CMK (cell line): ENCODE results near the gene LPIN1.
"Not testable (repeated sequence)": the region's sequence is repeated elsewhere in the genome, so short reads cannot be mapped to it uniquely, and the experiment has no call there.

Experiments
- DNase-seq: peaks from one replicate; pipeline ENCODE4 v3.0.0-alpha.2; 2010; ENCODE audit warnings: low read depth

Gene LPIN1

DNA sequence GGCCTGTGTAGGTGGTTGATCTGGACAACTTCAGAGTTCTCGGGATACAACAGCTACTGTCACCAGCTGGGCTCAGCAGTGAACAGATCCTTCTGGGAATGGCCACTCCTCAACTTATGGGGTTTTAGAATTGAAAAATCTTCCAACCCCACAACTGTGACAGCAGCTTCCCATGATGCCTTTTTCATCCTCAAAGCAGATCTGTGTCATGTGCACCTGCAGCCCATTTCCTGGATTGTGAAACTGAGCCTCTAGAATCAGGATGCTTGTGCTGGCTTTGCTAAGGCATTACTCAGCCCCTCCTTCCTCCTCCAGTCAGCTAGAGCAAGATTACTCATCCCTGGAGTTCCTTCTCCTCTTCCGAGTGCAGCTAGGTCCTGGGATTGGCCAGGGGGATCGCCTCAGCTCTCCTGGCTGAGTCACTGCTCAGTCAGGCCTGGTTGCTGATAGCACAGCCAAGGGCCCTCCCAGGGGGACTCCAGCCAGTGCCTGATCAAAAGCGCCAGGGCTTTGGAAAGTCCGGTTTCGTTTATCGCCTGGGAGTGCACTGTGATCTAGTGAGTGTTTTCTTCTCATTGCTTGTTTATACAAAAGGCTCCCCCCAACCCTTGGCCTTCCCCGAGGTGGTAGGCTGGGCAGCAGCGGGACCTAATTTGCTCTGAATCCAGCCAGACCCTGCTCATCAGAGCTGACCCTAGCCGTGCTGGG lies 2.4 kb upstream of the LPIN1 start:
- peak; percentile 88 for DNase-seq

DNA sequence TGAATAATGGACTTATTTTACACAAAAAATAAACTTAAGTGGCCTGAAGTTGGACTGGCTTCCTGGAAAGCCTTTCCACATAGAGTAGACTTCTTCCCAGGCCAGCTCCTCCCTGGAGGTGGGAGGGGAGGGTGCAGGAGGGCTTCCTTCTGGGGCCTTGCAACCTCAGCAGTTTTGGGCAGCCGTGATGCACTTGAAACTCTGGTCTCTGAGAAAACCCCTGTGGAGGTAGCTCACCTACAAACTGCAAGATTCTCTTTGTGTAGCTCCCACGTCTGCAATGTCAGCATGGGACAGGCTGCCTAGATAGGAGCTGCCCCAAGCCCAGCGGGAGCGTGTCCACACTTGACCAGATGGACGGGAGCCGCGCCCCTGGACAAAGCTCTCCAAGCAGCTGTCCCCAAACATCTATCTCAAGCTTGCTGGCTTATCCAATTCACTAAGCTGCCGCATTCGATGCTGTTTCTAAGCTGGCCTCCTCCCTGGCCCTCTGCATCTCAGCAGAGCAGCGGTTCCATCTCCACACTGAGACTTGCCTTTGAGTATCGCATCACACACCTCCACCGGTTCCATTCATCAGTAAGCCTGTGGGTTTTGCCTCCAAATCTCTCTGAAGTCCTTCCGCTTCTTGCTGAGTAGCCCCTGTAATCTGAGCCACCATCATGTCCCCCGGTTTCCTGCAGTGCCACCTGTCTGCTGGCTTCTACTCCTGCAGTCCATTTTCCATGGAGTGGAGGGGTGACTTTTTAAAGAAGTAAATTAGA lies 1.6 kb upstream of the LPIN1 start:
- no peak for DNase-seq

DNA sequence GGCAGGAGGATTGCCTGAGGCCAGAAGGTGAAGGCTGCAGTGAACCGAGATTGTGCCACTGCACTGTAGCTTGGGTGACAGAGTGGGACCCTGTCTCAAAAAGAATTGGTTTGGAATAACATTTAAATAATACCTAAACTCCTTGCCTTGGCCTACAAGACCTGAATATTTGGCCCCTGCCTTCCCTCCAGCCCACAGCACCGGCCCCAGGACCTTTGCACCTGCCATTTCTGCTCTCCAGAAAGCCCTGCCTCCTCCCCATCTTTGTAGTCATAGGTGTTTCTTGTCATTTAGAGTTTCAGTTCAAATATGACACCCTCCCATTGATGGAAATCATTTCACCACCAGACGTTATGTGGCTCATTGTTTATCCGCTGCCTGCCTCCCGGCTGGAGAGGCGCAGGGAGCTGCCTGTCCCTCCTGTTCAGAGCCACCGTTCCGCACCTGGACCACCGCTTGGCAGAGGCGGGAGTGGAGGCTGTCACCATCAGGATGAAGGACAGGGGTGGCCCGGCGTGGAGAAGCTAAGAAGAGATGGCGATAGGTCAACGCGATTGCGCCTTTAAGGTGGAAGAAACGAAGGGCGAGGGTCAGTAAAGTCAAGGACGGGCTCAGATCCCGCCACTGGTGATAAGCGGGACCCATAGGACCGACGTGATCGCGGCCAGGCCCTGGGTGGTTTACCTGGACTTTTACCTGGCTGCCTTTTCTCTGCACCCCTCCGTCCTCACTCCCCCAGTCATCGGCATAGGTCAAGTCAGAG lies 638 bp upstream of the LPIN1 start:
- no peak for DNase-seq

DNA sequence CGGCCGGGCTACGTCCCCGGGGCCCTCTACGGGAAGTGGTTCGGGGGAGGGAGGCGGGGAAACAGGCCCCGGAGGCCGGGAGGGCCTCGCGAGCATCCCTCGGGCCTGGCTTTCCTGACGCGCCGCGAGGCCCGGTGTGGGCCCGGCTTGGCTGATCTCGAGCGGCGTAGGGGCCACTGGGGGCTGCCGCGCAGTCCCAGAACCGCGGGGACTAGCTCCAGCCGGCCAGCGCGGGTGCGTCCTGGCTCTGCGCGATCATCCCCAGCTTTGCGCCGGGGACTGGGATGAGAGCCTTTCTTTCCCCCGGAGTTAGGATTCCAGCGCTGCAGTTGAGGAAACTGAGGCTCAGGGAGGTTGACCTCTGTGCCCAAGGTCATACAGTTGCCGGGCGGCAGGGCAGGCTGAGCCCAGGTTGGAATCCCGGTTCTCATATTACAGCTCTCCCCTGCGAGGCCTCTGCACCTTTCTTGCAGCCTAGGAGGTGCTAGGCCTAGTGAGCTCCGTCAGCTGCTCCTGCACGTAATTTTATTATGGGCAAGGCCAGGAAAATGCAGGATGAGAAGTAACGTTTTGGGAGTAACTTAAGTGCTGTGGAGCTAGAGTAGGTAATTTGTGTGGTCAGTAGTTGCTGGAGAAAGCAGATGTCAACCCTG lies 501 bp downstream of the LPIN1 start:
- DNase-seq: no peak

DNA sequence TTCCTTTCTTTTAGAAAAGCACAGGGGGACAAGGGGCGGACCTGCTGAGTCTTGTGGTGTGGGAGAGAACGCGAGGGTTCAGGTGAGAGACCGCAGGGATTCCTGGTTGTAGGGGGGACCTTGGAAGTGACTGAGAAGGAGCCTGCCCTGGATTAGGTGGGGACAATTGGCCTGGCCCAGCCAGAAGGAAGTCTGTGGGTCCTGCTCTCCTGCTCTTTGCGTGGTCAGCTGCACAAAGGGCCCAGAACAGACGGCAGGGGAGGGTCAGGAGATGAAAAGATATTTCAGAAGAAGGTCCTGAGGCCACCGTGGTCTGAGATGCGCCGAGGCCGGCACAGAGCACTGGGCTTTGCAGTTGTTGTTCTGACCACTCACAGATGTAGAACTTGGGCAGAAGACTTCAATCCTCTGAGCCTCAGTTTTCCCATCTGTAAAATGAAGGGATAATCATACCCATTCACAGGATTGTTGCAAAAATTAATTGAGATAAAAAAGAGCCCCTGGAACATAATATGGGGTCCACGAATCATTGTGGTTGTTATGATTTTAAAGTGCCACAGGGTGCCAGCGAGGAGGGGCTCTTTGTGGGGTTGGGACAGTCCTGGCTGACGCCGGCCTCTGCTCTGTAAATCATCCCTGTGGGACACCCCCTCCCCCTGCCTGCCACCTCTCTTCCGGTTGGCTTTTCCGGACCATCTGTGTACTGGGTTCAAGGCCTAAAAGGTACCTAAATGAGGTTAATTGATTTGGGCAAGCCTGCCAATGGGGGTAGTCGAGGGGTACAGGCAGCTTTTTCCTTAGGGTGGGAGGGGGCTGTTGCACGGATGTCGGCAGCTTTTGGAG lies 1.8 kb downstream of the LPIN1 start:
- DNase-seq: no peak

DNA sequence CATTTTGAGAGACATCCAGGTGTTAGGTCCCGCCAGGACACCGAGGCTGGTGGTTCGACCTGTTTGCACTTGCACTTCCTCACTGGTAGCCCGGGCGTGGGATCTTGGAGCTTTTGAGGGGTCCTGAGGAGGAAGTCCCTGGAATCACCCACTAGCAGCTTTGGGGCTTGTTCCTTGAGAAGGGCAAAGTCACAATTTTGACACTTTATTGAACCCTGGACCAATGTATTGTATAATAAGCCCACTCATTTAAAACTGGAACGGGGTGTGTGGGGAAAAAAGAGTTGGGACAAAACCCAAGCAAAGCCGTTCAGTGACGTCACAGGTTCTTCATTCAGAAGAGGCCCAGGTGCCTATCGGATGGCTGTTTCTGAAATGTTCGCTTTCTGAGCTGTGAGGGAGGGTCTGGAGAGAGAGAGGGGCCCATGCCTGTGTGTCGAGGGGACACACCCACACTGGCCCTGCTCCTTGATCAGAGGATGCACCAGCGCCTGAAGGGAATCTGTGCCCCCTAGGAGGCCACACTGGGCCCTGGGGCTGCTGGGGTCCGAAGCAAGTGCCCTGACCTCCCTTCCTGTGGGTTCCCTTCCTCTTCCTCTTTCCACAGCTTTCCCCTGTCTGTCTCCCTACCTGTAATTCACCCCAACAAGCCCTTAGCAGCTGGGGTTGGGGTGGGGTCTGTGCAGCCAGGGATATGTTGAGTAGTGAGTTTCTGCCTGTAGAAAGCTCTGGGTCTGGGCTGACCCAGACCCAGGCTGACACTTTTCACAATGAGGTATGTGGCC lies 2.6 kb downstream of the LPIN1 start:
- DNase-seq: no peak

DNA sequence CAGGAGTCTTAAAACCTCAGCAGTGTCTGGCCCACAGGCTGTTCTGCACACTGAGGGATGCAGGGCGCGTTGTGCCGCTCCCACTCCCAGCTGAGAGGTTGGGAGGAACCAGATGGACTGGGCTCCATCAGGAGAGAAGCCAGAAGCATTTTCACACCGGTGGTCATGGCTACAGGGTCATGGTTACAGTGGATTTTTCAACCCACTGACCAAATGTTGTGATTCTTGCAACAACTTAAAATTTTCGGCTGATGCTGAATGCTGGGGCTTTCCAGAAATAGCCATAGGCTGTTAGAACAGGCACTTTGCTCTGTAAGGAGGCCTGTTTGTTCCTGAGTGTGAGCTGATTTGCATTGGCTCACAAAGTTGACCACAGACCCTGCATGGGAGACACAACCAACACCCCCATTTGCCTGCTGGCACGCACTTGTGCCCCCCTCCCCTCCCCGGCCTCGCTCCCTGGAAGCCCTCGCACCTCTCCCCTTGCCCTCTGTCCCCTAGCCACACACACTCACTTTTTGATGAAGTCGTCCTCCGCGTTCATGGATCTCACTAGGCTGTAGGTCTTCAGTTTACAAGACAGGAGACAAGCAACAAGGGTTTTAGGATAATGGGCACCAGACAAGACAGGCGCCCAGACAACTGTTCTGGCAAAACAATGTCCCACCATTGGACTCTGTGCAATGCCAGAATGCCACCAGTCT lies 3.4 kb downstream of the LPIN1 start:
- DNase-seq: no peak

DNA sequence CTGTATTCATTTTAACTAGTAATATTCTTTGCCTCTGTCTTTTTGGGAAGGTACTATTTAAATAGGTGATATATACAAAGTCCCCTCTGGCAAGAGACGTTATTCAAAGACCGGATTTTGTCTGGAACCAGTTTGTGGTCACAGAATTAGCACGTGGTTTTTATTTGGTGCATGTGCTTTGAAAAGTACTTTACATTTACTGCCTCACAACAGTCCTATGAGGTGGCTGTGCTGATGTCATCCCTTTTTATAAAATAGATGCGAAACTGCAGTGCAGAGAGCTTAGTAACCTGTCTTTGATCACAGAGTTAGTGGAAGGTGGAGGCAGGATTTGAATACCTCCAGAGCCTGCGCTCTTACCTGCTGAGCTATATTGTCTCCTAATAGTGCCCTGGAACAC lies 4.0 kb downstream of the LPIN1 start:
- no peak for DNase-seq

DNA sequence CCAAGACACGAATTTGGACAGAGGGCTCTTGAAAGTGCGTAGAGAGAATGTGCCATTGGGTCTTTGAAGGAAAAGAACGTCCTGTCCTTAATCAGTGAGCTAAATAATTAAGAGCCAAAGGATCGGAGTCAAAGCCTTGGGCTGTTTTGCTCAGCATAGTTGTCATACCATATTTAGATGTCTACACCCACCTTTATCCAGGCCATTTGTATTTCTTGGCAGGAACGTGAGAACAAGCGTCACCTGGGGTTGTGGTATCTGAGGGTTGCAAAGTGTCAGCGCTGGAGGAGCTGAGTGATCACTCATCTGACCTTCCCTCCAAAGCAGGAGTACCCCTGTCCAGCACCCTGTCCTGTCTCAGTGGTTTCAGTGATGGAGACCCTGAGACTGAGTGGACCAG lies 4.5 kb downstream of the LPIN1 start:
- no peak for DNase-seq

DNA sequence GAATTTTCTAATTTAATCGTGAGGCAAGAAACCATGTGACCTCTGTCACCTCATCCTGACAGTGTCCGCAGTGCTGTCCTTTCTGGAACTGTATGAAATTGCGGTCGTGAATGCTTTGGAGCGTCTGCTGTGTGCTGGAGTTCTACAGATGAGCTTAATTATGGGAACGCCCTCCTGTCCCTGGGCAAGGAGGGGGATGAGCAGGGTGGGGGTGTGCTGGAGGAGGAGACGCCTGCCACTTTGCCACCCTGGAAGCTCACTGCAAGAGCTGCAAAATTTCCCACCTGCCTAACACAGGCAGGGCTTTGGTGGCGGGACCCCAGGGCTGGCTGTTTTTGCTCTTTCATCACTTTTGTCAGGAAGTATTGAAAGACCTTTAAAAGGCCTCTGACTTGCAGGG lies 6.5 kb downstream of the LPIN1 start:
- no peak for DNase-seq

DNA sequence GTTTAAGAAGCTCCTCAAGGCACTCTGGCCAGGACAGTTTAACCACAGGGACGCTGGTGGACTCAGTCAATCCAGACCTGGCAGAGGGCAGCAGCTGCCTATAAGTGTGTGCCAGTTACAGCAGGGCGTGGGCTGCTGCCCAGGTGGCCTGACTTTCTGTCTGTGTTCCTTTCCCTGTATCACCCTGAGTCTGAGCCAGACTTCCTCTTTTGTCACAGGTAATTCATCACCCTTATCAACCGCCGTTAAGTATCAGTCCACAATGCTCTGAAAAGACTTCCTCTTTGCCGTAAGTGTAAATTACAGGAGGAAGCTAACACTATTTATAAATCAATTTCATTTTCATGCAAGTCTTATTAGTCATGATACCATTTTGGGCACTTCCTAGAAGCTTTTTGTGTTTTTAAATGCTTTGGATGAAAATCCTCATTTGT lies 7.0 kb downstream of the LPIN1 start:
- no peak for DNase-seq

DNA sequence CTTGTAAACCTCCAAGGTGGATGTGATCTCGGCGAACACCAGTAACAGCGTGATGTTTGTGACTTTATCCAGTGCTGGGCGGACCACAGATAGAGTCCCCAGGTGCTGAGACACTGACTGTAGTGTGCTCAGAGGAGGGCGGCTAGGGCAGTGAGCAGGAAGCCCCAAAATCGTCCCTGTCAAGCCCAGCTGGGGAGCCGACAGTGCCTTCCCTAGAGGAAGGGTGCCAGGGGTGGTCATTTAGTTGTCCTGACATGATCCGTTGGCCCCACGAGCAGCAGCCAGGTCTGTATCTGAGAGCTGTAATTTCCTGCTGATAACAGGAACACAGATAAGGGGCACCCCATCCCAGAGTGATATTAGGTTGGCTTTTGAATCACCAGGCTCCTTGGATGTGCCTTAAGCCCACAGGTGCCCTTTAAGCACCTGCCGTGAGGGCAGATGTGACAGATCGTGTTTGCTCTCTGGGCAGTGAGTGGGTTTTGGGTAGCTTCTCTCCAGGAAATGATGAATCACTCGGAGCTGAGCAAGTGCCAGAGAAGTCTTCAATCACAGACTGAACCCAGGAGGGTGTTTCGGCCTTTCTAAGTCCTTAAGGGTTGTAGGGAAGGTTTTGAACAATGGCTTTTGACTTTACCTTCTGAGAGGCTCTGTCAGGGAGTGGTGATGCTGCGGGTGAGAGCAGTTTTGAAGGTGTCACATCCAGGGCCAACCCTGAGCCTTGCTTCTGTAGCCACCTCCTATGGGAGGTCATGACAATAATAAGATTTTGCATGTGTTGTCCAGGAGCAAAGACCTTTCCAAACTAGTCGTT lies 7.7 kb downstream of the LPIN1 start:
- DNase-seq: no peak

DNA sequence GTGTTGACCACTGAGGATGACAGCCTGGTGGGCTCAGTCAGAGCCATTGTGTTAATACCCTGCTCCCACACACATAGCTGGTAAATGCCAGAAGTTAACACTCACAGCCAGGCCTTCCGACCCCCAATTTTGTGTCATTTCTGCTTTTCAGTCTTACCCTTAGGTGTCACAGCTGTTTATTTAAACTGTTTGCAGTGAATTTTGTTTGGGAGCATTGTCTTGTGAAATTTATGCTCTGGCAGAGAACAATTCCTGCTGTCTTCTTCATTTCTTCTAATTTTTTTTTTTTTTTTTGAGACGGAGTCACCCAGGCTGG lies 8.2 kb downstream of the LPIN1 start:
- DNase-seq: no peak

DNA sequence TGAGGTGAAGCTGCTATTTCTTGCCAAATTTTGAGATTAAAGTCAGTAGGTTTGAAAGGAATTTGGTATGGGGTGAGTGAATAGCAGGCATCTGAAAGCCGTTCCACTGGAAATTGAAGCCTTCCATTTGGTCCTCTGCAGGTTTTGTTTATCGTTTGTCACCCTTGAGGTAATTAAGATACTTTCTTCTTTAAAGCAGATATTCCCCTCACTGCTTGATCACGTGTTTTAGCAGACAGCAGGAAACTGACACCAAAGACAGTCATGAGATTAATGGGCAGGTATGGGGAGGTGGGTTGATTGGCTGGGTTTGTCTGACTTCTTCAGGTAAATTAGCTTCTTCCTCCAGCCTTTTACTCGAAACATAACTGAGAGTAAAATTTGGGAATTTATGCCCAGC lies 10.7 kb downstream of the LPIN1 start:
- DNase-seq: no peak

DNA sequence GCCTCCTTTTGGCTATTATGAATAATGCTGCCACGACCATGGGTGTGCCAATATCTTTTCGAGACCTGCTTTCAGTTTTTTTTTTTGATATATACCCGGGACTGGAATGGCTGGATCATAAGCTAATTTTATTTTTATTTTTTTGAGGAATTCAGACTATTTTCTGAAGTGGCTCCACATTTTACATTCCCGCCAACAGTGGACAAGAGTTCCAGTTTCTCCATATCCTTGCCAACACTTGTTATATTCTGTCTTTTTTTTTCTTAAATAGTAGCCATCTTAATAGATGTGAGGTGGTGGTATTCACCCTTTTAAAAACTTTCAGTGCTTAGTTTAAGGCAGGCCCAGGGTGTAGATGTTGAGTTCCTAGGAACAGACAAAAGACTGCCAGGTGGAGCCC lies 11.8 kb downstream of the LPIN1 start:
- DNase-seq: no peak

DNA sequence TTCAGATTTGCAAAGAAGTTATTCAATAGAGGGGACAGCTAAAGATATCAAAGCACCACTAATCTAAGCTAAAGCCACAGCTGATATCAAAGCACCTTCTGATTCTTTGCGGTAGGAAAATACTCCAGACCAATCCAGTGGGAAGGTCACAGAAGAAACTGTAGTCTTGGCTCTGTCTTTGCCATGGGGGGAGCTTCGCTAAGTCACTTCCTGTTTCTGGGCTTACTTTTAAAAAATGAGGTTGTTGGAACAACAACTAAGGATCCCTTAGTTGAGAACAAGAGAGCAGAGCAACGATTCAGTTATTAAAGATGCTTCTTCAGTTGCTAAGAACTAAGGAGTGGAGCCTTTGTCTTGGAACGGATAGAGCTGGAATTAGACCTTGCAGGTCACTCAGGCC lies 12.2 kb downstream of the LPIN1 start:
- no peak for DNase-seq

DNA sequence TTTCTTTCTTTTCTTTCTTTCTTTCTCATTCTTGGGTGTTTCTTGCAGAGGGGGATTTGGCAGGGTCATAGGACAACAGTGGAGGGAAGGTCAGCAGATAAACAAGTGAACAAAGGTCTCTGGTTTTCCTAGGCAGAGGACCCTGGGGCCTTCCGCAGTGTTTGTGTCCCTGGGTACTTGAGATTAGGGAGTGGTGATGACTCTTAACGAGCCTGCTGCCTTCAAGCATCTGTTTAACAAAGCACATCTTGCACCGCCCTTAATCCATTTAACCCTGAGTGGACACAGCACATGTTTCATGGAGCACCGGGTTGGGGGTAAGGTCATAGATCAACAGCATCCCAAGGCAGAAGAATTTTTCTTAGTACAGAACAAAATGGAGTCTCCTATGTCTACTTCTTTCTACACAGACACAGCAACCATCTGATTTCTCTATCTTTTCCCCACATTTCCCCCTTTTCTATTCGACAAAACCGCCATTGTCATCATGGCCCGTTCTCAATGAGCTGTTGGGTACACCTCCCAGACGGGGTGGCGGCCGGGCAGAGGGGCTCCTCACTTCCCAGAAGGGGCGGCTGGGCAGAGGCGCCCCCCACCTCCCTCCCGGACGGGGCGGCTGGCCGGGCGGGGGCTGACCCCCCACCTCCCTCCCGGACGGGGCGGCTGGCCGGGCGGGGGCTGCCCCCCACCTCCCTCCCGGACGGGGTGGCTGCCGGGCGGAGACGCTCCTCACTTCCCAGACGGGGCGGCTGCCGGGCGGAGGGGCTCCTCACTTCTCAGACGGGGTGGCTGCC lies 12.9 kb downstream of the LPIN1 start:
- DNase-seq: not testable (repeated sequence)

DNA sequence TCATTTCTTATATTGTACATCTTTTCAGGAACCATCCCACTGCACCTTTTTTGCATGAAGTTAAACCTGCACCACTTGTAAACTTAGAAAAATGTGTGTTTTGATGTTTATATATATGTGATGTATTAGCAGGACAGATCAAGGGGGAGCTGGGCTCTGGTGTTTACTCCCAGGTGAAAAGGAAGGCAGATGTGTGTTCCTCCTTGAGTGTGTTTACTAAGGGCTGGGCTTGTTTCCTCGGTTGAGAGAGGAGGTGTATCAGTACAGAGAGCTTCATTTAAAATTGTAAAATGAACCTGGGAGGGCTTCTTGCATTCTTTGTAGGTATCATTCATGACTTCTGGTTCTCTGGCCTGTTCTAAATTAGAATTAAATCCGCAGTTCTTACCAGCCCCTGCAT lies 14.8 kb downstream of the LPIN1 start:
- no peak for DNase-seq

DNA sequence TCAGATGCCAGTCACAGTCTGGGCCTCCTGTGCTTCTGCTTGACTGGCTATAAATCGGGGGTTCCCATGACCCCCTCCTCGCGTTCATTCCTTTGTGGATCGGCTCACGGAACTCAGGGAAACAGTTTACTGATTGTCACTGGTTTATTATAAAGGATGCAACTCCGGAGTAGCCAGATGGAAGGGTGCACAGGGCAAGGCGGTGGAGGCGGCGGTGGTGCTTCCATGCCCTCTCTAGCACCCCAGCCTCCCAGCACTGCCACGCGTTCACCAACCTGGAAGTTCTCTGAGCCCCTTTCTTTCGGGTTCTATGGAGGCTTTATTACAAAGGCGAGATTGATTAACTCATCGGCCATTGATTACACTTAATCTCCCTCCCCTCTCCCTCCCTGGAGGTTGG lies 15.6 kb downstream of the LPIN1 start:
- DNase-seq: no peak
